ENCODE results near the gene RPTOR.

GRCh38 chr17:80624864-80625263 lies 80.2 kb downstream of the RPTOR start:
- TF ChIP-seq CTCF (IDR thresholded peaks at IDR 0.05; ENCODE audit: poor library complexity, severe bottlenecking) = no peak
- no peak for TF ChIP-seq MXI1 (conservative IDR thresholded peaks at IDR 0.05; ENCODE audit: poor library complexity, severe bottlenecking)
- TF ChIP-seq RAD21 (conservative IDR thresholded peaks at IDR 0.05) = no peak
- no peak for TF ChIP-seq TAF1 (IDR thresholded peaks at IDR 0.05; ENCODE audit: low read depth)
- TF ChIP-seq EZH2 (IDR thresholded peaks at IDR 0.05; ENCODE audit: borderline replicate concordance, insufficient read depth, low read length, poor library complexity, severe bottlenecking) = no peak
- TF ChIP-seq SMC3 (conservative IDR thresholded peaks at IDR 0.05; ENCODE audit: poor library complexity) = no peak
- no peak for TF ChIP-seq REST (IDR thresholded peaks at IDR 0.05; ENCODE audit: borderline replicate concordance)
